Measurements from ENCODE around the gene COPG1. TPM values are rescaled to one million over a fixed set of nuclear protein-coding genes. Genes with fewer than 3 reads are reported as not detected.
A peak's percentile ranks its signal among the peaks of the same experiment; 100 is the strongest.
"Not testable (repeated sequence)": the region's sequence is repeated elsewhere in the genome, so short reads cannot be mapped to it uniquely, and the experiment has no call there.

The COPG1 gene
- total RNA-seq, 1 donor from 2014 or later: 83.9 TPM

GRCh38 chr3:129238945-129239705, 10.3 kb upstream of the COPG1 start:
- intact Hi-C loops (cut with DNase I): no loop called here
- DNase-seq (ENCODE audit: missing footprints) (no peak), ATAC-seq (peak; percentile 67)

GRCh38 chr3:129239991-129240390, 9.4 kb upstream of the COPG1 start:
- intact Hi-C loops (cut with DNase I): no loop called here
- DNase-seq (ENCODE audit: missing footprints) (no peak), ATAC-seq (no peak)

- intact Hi-C loops (cut with DNase I): no loop called here
Measured at GRCh38 chr3:129240436-129240835, 9.0 kb upstream of the COPG1 start.

GRCh38 chr3:129245141-129245540, 4.3 kb upstream of the COPG1 start:
- intact Hi-C loops (cut with DNase I): loop anchor here (1.0 to 5.0 kb wide), 3 partner anchors 63 to 193 kb away; partner anchors contain the start of genes CNBP and ISY1

More at GRCh38 chr3:129240436-129240835, 9.0 kb upstream of the COPG1 start:
- DNase-seq (ENCODE audit: missing footprints) (no peak), ATAC-seq (no peak)

GRCh38 chr3:129245641-129246306, 3.6 kb upstream of the COPG1 start:
- peak; percentile 86 for DNase-seq (ENCODE audit: missing footprints)
- ATAC-seq: peak; percentile 86
- intact Hi-C loops (cut with DNase I): loop anchor here (1.0 to 5.0 kb wide), 3 partner anchors 63 to 193 kb away; partner anchors contain the start of genes CNBP and ISY1

More at GRCh38 chr3:129245141-129245540, 4.3 kb upstream of the COPG1 start:
- ATAC-seq (no peak), DNase-seq (ENCODE audit: missing footprints) (no peak)

- ATAC-seq (no peak), DNase-seq (ENCODE audit: missing footprints) (no peak)
- intact Hi-C loops (cut with DNase I): loop anchor here (5.0 kb wide), 1 partner anchor 64 kb away; the partner anchor contains the start of gene CNBP
Measured at GRCh38 chr3:129246636-129247035, 2.8 kb upstream of the COPG1 start.

GRCh38 chr3:129248286-129248979, 973 bp upstream of the COPG1 start:
- DNase-seq (ENCODE audit: missing footprints) (no peak), ATAC-seq (no peak)
- intact Hi-C loops (cut with DNase I): loop anchor here (2.0 to 5.0 kb wide), 2 partner anchors 66 to 278 kb away; partner anchors contain the start of gene CNBP

- DNase-seq (ENCODE audit: missing footprints): no peak
- intact Hi-C loops (cut with DNase I): no loop called here
- no peak for ATAC-seq
Measured at GRCh38 chr3:129252748-129253147, 3.3 kb downstream of the COPG1 start.

- intact Hi-C loops (cut with DNase I): no loop called here
- DNase-seq (ENCODE audit: missing footprints) (no peak), ATAC-seq (no peak)
Measured at GRCh38 chr3:129254536-129255230, 5.3 kb downstream of the COPG1 start.

- DNase-seq (ENCODE audit: missing footprints) (no peak), ATAC-seq (peak; percentile 68)
- intact Hi-C loops (cut with DNase I): no loop called here
Measured at GRCh38 chr3:129256270-129256669, 6.9 kb downstream of the COPG1 start.

- intact Hi-C loops (cut with DNase I): no loop called here
- DNase-seq (ENCODE audit: missing footprints) (no peak), ATAC-seq (peak; percentile 28)
Measured at GRCh38 chr3:129257609-129258008, 8.2 kb downstream of the COPG1 start.

- intact Hi-C loops (cut with DNase I): no loop called here
- ATAC-seq: no peak
- no peak for DNase-seq (ENCODE audit: missing footprints)
Measured at GRCh38 chr3:129259612-129260477, 10.4 kb downstream of the COPG1 start.

- intact Hi-C loops (cut with DNase I): no loop called here
- ATAC-seq (no peak), DNase-seq (ENCODE audit: missing footprints) (no peak)
Measured at GRCh38 chr3:129260606-129261005, 11.2 kb downstream of the COPG1 start.

- intact Hi-C loops (cut with DNase I): no loop called here
- no peak for DNase-seq (ENCODE audit: missing footprints)
- ATAC-seq: no peak
Measured at GRCh38 chr3:129261894-129262293, 12.5 kb downstream of the COPG1 start.

- ATAC-seq: no peak
- no peak for DNase-seq (ENCODE audit: missing footprints)
- intact Hi-C loops (cut with DNase I): no loop called here
Measured at GRCh38 chr3:129263161-129263910, 13.9 kb downstream of the COPG1 start.

- intact Hi-C loops (cut with DNase I); DNase-seq (ENCODE audit: missing footprints); ATAC-seq: not testable (repeated sequence)
Measured at GRCh38 chr3:129264994-129265393, 15.6 kb downstream of the COPG1 start.

GRCh38 chr3:129266651-129267050, 17.2 kb downstream of the COPG1 start:
- no peak for DNase-seq (ENCODE audit: missing footprints)
- intact Hi-C loops (cut with DNase I): no loop called here
- ATAC-seq: no peak
